AG04450 (cell line): ENCODE data around the gene KIR2DL1. TPM values are rescaled to one million over a fixed set of nuclear protein-coding genes. Genes with fewer than 3 reads are reported as not detected.

ENCODE experiments used
- polyA plus RNA-seq: library from polyadenylated mRNA; depleted of rRNA; stranded (reverse); fragments of >200 nt; gene quantifications from 2 replicates; pipeline ENCODE4 v1.2.3, GENCODE V29; 2011; rRNA removed
- small RNA-seq: library from RNA; depleted of rRNA; stranded (forward); fragments of <200 nt; gene quantifications from one replicate; pipeline ENCODE3, GENCODE V24; 2012; ENCODE audit warnings: low read depth; ENCODE audit not compliant: insufficient read length

KIR2DL1 gene
- polyA plus RNA-seq, 1 experiment, result not detected

Small RNA genes lying within 50 kb of the gene (small RNA-seq; reads per million reads assigned to genes)
- gene KIR3DP1, result not detected

Other genes starting within 250 kb of the KIR2DL1 start
- not detected in 2 replicates for gene LILRA2, start 196.0 kb upstream of the KIR2DL1 start, polyA plus RNA-seq
- not detected in 2 replicates for gene LILRA1, start 176.2 kb upstream of the KIR2DL1 start, polyA plus RNA-seq
- gene LILRB1, start 139.3 kb upstream of the KIR2DL1 start, polyA plus RNA-seq, result not detected in 2 replicates
- gene LILRB4, start 106.8 kb upstream of the KIR2DL1 start, polyA plus RNA-seq, result 0.06 and 0.10 TPM in 2 replicates
- not detected in 2 replicates for gene KIR3DL3, start 45.4 kb upstream of the KIR2DL1 start, polyA plus RNA-seq
- not detected in 2 replicates for gene KIR2DL3, start 31.3 kb upstream of the KIR2DL1 start, polyA plus RNA-seq
- gene KIR2DL4, start 33.8 kb downstream of the KIR2DL1 start, polyA plus RNA-seq, result not detected in 2 replicates
- not detected in 2 replicates for gene KIR3DL1, start 46.7 kb downstream of the KIR2DL1 start, polyA plus RNA-seq
- gene KIR2DS4, start 62.9 kb downstream of the KIR2DL1 start, polyA plus RNA-seq, result not detected in 2 replicates
- not detected in 2 replicates for gene KIR3DL2, start 80.7 kb downstream of the KIR2DL1 start, polyA plus RNA-seq
- not detected in 2 replicates for gene FCAR, start 104.4 kb downstream of the KIR2DL1 start, polyA plus RNA-seq
- not detected in 2 replicates for gene NCR1, start 136.4 kb downstream of the KIR2DL1 start, polyA plus RNA-seq
- not detected in 2 replicates for gene NLRP7, start 177.7 kb downstream of the KIR2DL1 start, polyA plus RNA-seq
- gene NLRP2, start 196.6 kb downstream of the KIR2DL1 start, polyA plus RNA-seq, result 0.12 TPM in 1 of 2 replicates, not detected in the other